HCT116 (cell line): ENCODE measurements around the gene LRBA.

Experiments used
- CEBPB ChIP-seq: IDR thresholded peaks from 2 replicates; pipeline ENCODE4 v1.6.1; 2012; ENCODE audit warnings: low read depth
- EZH2 ChIP-seq: fragments of 200-600 bp; sonication (generic); IDR thresholded peaks from 2 replicates; pipeline ENCODE4 v1.6.1; 2017; ENCODE audit warnings: antibody characterized with exemption, mixed run types
- FOSL1 ChIP-seq: IDR thresholded peaks from 2 replicates; pipeline ENCODE4 v1.6.1; 2012; ENCODE audit warnings: low read depth
- POLR2AphosphoS5 ChIP-seq: IDR thresholded peaks from 2 replicates; pipeline ENCODE4 v1.6.1; 2011; ENCODE audit warnings: mild to moderate bottlenecking, low read depth, low read length, moderate library complexity
- TCF7L2 ChIP-seq: IDR thresholded peaks from 2 replicates; pipeline ENCODE4 v1.7.0; 2011; ENCODE audit warnings: borderline replicate concordance, inconsistent platforms; ENCODE audit not compliant: insufficient read depth, insufficient read length; ENCODE audit errors: extremely low read depth
- YY1 ChIP-seq: IDR thresholded peaks from 2 replicates; pipeline ENCODE4 v1.6.1; 2011; ENCODE audit warnings: low read length, low read depth, moderate library complexity, mild to moderate bottlenecking; ENCODE audit not compliant: insufficient replicate concordance; ENCODE audit errors: extremely low read depth
- ZFX ChIP-seq: fragments of 450-650 bp; IDR thresholded peaks from 2 replicates; pipeline ENCODE4 v1.6.1; 2017
- ZNF274 ChIP-seq: fragments of 200-500 bp; sonication (Bioruptor generic); IDR thresholded peaks from 2 replicates; pipeline ENCODE4 v1.6.1; 2014; ENCODE audit warnings: mild to moderate bottlenecking, low read depth, low read length, inconsistent platforms
- TF ChIP-seq, protein P1 (sequence below), 3 experiments: fragments of 200-600 bp in 1 of 3; sonication (generic) in 1 of 3; IDR thresholded peaks in 2 of 3; conservative IDR thresholded peaks in 1 of 3; 2 replicates each; pipeline ENCODE4 v1.5.1; 2012 to 2017; ENCODE audit warnings: low read depth in 2 of 3, low read length in 2 of 3, antibody characterized with exemption in 1 of 3, borderline replicate concordance in 1 of 3, control low read depth in 1 of 3, mild to moderate bottlenecking in 1 of 3, mixed read lengths in 1 of 3, mixed run types in 1 of 3, moderate library complexity in 1 of 3; ENCODE audit not compliant: insufficient read depth in 1 of 3
- TF ChIP-seq, protein P2 (sequence below): IDR thresholded peaks from 2 replicates; pipeline ENCODE4 v1.6.1; 2012; ENCODE audit warnings: low read depth

DNA sequence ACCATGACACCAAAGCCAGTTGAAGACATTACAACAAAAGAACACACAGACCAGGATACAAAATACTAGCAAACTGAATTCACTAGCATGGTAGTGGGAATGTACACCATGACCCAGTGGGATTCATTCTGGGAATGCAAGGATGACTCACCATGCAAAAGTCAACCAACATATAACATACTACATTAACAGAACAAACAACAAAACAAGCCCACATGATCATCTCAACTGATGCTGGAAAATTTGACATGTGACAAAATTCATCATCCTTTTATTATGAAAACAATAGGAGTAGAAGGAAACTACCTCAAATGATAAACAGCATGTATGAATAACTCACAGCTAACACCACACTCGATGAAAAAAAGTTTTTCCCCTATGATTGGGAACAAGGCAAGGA lies 746.6 kb downstream of the LRBA start:
- TF ChIP-seq ZFX (no peak), YY1 (no peak), CEBPB (no peak), ZNF274 (no peak), POLR2AphosphoS5 (no peak), FOSL1 (no peak), TCF7L2 (no peak), EZH2 (no peak)
- TF ChIP-seq, protein P1, sequence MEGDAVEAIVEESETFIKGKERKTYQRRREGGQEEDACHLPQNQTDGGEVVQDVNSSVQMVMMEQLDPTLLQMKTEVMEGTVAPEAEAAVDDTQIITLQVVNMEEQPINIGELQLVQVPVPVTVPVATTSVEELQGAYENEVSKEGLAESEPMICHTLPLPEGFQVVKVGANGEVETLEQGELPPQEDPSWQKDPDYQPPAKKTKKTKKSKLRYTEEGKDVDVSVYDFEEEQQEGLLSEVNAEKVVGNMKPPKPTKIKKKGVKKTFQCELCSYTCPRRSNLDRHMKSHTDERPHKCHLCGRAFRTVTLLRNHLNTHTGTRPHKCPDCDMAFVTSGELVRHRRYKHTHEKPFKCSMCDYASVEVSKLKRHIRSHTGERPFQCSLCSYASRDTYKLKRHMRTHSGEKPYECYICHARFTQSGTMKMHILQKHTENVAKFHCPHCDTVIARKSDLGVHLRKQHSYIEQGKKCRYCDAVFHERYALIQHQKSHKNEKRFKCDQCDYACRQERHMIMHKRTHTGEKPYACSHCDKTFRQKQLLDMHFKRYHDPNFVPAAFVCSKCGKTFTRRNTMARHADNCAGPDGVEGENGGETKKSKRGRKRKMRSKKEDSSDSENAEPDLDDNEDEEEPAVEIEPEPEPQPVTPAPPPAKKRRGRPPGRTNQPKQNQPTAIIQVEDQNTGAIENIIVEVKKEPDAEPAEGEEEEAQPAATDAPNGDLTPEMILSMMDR (IDR thresholded peaks at IDR 0.05 in 2 of 3, conservative IDR thresholded peaks at IDR 0.05 in 1 of 3; ENCODE audit: borderline replicate concordance in 1 of 3, insufficient read depth in 1 of 3, low read depth in 2 of 3, low read length in 2 of 3), result no peak
- TF ChIP-seq, protein P2, sequence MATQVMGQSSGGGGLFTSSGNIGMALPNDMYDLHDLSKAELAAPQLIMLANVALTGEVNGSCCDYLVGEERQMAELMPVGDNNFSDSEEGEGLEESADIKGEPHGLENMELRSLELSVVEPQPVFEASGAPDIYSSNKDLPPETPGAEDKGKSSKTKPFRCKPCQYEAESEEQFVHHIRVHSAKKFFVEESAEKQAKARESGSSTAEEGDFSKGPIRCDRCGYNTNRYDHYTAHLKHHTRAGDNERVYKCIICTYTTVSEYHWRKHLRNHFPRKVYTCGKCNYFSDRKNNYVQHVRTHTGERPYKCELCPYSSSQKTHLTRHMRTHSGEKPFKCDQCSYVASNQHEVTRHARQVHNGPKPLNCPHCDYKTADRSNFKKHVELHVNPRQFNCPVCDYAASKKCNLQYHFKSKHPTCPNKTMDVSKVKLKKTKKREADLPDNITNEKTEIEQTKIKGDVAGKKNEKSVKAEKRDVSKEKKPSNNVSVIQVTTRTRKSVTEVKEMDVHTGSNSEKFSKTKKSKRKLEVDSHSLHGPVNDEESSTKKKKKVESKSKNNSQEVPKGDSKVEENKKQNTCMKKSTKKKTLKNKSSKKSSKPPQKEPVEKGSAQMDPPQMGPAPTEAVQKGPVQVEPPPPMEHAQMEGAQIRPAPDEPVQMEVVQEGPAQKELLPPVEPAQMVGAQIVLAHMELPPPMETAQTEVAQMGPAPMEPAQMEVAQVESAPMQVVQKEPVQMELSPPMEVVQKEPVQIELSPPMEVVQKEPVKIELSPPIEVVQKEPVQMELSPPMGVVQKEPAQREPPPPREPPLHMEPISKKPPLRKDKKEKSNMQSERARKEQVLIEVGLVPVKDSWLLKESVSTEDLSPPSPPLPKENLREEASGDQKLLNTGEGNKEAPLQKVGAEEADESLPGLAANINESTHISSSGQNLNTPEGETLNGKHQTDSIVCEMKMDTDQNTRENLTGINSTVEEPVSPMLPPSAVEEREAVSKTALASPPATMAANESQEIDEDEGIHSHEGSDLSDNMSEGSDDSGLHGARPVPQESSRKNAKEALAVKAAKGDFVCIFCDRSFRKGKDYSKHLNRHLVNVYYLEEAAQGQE, result no peak
